SKM-1 treated with dmso at 0.1 percent for 144 hours (cell line): ENCODE results near the gene CDH23.
A peak's percentile ranks its signal among the peaks of the same experiment; 100 is the strongest.

ENCODE experiments used
- DNase-seq: peaks from one replicate; lab custom pipeline; 2025; ENCODE audit not compliant: unreplicated experiment; lab: John Stamatoyannopoulos, UW

The CDH23 gene

DNA sequence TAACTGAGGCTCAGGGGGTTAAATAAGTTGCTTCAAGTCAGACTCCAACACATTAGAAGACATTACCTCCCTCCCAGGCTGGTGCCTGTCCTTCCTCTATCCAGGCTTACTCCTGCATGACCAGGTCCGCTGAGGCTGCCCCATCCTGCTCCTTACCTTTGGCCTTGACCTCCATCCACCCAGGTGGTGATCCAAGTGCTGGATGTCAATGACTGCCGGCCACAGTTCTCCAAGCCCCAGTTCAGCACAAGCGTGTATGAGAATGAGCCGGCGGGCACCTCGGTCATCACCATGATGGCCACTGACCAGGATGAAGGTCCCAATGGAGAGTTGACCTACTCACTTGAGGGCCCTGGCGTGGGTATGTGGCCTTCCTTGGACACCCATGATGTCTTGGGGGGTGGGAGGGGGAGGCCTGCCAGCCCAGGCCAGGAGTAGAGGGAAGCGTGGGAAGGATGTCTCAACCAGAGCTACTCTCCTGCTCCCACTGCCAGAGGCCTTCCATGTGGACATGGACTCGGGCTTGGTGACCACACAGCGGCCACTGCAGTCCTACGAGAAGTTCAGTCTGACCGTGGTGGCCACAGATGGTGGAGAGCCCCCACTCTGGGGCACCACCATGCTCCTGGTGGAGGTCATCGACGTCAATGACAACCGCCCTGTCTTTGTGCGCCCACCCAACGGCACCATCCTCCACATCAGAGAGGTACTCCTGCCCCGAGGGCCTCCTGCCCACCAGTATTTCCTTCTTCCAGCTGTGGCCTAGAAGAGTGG, 406.2 kb downstream of the CDH23 start:
- no peak for DNase-seq

DNA sequence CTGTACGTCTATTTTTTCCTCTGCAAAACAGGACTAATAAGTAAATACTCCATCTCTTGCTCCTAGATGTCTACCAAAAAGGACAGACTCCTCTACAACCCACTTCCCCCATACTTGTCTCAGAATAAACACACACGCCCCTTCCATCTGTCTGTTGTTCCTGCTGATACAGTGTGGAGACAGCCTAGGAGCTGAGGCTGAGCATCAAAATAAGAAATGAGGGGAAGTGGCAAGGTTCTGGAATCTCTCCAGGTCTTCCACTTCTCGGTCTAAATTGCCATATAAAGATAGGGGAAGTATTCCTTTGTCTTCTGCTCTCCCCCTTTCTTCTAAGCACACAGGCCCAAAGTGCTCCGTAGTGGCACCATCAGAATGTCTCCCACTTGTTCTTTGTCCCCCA, 407.4 kb downstream of the CDH23 start:
- peak; percentile 73 for DNase-seq

DNA sequence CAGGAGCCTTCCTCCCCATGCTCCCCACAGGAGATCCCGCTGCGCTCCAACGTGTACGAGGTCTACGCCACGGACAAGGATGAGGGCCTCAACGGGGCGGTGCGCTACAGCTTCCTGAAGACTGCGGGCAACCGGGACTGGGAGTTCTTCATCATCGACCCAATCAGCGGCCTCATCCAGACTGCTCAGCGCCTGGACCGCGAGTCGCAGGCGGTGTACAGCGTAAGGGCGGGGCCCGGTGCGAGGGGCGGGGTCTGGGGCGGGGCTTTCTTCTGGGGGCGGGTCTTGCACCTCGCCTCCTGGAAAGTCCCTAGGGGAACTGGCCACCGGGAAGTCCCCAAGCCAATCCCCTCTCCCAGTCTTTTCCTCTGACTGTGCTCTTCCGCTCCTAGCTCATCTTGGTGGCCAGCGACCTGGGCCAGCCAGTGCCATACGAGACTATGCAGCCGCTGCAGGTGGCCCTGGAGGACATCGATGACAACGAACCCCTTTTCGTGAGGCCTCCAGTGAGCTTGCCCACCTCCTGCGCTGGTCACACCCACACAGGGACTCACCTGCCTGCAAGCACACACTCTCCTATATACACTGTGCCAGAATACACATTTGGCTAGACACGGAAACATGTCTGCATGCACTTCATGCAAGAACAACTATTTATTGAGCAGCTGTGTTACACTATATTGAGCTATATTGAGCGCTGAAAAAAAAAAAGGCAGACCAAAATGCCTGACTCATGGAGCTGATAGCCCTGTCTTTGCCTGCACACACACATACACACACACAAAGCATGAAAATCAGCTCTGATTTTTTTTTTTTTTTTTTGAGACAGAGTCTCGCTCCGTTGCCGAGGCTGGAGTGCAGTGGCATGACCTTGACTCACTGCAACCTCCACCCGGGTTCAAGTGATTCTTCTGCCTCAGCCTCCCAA, 409.3 kb downstream of the CDH23 start:
- DNase-seq = no peak

DNA sequence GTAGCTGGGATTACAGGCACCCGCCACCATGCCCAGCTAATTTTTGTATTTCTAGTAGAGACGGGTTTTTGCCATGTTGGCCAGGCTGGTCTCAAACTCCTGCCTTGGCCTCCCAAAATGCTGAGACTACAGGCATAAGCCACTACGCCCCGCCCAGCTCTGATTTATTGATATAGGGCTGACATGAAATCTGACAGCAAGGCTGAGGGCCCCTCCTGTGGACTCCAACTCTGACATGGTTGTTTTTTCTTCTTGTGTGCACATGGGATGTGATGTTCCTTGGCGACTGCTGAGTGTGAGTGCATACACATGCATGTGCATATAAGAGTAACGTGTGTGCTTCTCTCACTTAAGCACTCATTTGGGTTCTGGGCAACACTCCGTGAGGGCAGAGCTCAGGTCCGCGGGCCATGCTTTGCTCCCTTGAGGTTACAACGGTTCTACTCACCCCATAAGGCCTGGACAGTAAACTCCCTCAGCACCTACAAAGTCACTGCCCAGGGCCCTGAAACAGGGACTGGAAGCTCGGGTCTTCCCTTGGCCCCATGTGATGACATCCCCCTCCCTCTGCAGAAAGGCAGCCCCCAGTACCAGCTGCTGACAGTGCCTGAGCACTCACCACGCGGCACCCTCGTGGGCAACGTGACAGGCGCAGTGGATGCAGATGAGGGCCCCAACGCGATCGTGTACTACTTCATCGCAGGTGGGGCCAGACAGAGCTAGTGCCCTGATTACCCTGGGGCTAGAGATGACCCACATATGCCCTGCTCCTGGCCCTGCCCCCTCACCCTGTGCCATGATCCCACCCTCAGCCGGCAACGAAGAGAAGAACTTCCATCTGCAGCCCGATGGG, 410.2 kb downstream of the CDH23 start:
- DNase-seq = no peak

DNA sequence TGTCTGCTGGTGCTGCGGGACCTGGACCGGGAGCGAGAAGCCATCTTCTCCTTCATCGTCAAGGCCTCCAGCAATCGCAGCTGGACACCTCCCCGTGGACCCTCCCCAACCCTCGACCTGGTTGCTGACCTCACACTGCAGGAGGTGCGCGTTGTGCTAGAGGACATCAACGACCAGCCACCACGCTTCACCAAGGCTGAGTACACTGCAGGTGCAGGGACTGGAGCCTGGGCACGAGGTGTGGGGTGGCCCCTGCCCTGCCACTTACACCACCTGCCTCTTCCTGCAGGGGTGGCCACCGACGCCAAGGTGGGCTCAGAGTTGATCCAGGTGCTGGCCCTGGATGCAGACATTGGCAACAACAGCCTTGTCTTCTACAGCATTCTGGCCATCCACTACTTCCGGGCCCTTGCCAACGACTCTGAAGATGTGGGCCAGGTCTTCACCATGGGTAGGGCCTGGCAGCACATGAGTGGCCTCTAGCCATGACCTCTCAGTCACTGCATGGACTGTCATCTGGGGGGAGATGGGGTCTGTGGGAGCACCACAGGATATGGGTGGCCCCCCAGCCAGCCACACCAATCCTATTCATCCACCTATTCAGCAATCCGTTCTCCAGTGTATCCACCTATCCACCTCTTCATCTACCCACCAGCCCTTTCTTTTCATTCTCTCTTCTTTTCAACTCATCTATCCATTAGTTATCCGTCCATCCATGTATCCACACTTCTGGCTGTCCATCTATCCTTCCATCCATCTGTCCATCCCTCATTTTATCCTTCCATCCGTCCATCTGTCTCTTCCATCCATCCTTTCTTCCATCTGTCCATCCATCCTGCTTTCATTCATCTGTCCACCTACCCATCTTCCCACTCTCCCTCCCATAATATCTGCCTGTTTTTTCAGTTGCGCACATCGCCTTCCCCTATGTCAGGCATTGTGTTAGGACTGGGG, 411.1 kb downstream of the CDH23 start:
- no peak for DNase-seq

DNA sequence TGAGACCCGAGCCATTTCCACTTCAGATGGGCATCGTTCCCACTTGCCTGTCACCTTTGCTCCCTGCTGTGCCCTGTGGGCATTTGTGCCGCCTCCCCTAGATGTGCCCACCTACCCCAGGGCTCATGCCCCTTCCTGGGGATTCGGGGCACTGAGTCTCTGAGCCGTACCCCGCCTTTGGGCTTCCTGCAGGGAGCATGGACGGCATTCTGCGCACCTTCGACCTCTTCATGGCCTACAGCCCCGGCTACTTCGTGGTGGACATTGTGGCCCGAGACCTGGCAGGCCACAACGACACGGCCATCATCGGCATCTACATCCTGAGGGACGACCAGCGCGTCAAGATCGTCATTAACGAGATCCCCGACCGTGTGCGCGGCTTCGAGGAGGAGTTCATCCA, 412.9 kb downstream of the CDH23 start:
- no peak for DNase-seq

DNA sequence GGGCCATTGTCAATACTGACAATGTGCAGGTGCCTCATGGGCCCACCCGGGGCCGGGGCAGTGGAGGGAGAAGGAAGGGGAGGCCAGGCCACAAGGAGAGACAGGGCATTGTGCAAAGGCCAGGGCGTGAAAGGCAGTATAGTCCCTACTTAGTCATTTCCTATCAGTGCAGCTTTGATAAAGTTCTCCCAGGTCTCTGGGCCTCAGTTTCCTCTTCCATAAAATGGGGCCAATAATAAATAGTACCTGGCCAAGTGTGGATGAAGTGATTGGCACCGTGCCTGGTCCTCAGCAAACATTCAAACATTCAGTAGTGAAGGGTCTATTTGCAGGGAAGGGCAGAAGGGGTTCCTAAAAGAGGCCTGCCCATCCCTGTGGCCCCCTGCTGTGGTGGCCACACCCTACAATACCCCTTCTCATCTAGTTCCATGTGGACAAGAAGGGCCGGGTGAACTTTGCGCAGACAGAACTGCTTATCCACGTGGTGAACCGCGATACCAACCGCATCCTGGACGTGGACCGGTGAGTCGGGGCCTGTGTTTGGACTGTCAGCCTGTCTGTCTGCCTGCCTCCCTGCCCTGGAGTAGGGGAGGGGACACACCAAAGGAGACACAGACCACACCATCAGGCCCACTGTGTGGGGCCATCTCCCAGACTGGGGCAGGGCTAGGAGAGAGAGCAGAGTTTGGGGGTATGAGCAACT, 413.5 kb downstream of the CDH23 start:
- no peak for DNase-seq

DNA sequence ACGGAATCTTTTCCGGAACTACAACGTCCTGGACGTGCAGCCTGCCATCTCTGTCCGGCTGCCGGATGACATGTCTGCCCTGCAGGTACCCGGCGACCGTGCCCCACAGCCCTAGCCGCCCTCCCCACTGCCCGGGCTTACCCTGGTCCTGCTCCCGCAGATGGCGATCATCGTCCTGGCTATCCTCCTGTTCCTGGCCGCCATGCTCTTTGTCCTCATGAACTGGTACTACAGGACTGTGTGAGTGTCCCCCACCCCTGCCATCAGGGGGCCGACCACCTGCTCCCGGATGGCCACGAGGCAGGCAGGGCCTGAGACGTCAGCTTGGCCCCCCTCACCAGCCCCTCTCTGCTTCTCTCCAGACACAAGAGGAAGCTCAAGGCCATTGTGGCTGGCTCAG, 414.6 kb downstream of the CDH23 start:
- no peak for DNase-seq

DNA sequence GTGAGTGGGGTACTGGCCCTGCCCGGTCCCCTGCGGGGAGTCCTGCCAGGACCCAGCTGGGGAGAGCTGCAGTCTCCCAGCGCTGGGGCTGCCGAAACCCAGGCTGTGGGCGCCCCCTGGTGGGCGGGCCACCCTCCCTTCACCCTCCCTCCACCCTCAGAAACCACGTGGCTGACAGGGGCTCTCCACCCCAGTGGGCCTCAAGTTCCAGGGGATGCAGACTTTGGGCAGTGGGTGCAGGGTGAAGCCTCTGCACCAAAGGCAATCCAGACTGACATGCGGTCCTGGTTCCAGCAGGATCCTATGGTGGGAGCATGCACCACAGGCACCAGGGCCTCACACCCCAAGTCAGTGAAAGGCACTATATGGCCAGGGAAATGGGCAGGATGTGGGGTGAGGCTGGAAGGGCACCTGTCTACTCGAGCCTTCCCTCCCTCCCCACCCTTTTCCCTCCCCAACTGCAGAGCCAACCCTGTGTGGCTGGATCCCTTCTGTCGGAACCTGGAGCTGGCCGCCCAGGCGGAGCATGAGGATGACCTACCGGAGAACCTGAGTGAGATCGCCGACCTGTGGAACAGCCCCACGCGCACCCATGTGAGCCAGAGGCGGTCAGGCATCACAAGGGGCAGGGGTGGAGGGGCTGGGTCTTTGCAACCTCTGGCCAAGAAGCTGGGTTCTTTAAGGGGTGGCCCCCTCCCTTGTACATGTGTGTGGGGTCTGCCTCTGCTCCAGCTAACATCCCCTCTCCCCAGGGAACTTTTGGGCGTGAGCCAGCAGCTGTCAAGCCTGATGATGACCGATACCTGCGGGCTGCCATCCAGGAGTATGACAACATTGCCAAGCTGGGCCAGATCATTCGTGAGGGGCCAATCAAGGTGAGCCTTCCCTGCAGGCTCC, 415.5 kb downstream of the CDH23 start:
- peak; percentile 45 for DNase-seq

DNA sequence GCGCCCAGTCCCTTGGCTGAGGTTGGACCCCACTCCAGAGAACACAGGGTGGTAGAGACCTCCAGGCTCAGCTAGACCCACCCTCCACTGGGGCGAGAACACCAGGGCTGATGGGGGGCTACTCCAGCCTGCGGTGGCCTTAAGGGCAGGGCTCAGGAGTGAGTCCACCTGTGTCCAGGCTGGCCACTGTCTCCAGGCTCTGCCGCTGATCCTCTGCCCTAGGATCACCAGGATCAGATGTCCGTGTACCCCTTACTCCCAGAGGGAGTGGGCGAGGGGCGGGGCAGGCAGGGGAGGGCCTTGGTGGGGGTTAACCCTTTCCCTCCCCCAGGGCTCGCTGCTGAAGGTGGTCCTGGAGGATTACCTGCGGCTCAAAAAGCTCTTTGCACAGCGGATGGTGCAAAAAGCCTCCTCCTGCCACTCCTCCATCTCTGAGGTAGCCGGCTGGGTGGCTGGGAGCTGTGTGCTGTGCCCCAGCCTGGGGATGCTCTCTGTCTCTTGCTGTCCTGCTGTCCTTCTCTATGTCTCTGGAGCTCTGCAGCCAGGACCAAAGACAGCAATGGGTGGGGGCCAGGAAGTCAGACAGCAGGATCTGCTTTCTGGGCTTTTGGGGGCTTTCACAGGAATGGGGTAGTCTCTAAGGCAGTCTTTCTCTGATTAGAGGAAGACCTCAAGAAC, 416.3 kb downstream of the CDH23 start:
- DNase-seq = no peak

DNA sequence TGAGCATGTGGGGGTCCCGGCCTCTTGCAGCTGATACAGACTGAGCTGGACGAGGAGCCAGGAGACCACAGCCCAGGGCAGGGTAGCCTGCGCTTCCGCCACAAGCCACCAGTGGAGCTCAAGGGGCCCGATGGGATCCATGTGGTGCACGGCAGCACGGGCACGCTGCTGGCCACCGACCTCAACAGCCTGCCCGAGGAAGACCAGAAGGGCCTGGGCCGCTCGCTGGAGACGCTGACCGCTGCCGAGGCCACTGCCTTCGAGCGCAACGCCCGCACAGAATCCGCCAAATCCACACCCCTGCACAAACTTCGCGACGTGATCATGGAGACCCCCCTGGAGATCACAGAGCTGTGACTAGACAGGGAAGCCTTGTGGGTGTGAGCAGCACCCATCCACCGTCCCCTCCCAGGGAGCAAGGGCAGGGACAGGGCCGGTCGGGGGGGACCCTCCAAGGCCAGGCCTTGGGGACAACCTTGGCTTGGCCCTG, 418.2 kb downstream of the CDH23 start:
- no peak for DNase-seq

DNA sequence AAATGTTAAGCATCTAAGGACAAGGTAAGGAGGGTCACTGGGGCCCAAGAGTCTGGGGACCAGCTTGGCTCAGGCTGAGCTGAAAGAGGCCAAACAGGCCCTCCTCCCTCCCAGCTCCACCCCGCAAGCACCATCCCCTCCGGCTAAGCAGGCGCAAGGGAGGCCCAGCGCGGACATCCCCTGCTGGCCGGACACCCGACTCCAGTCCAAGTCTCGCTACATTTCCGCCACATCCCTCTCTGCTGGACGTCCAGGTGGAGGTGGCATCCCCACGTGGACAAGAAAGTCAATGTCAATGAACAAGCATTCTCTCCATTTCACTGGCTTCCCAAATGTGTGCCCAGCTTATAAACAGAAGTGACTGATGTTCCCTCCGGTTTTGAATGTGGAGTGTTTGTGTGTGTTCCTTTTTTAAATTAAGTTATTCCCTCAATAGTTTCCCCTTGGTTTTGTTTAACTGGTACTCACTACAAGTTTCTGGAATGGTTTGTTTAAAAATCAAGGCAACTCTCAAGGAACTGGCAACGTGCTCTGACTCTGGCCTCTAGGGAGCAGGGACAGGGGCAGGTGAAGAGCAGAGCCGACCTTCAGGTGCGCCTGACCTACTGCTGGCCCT, 418.9 kb downstream of the CDH23 start:
- DNase-seq = no peak

DNA sequence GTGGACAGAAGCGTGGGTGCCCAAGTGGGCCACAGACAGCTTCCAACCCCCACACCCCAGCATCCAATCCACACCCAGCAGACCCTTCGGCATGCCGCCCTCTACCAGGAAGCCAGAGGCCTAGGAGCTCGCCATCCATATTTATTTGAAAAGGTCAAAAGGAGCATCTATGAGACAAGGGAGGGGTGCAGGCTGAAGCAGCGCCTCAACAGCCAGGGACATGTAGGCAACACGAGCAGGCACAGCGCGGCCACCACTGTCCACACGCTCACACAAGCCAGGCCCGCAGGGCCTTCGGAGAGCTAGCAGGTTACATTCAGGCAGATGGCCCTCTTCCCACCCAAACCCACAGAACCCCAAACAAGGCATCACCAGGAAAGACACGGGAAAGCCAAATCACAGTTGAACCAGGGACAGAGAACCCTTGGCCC, 419.7 kb downstream of the CDH23 start:
- DNase-seq = no peak

DNA sequence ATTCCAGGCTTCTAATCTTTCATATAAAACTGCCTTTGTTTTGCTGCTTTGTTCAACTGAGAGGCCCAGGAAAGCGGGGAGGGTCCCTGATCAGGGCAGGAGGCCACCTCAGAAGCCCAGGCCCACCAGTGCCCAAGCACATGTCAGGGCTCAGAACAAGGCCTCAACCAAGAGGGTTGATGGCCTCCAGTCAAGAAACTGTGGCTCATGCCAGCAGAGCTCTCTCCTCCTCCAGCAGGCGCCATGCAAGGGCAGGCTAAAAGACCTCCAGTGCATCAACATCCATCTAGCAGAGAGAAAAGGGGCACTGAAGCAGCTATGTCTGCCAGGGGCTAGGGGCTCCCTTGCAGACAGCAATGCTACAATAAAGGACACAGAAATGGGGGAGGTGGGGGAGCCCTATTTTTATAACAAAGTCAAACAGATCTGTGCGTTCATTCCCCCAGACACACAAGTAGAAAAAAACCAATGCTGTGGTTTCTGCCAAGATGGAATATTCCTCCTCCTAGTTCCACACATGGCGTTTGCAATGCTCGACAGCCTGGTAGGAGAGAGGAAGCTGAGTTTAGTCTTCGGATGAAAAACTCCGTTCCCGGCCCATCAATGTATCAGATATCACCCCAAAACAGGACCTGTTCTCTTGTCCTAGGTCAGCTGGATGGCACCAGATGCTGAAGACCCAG, 420.4 kb downstream of the CDH23 start:
- DNase-seq = no peak

DNA sequence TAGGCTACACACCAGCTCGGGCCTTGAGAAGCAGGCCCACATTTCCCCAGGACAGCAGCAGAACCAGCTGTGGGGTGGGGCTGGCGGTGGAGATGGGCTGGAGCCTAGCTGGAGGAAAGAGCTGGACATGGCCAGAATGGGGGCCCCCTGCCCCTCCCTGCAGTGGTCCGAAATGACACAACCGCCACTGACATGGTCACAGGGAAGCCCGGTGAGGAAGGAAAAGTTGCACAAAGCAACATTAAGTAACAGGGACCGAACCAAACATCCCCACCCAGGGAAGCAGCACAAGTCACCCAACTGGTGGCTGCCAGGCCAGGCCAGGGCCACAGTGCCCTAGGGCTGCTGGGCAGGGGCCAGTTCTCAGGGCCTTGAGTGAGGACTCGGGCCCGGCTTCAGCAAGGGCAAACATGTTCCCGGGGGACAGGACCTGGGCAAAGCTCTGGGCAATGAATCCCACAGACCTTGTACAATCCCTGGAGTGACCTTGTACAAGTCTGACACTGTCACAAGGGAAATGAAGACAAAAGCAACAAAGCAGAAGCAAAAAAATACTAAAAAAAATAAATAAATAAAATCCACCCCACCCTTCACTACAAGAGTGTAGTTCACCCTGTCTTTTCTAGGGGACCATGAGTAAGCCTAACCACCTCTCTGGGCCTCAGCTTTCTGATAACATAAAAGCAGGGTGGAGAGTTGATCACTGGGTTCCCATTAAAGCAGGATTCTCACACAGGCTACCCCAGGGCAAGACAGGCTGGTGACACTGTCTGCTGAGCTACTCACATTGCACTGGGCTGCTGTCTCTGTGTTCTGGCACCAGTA, 421.3 kb downstream of the CDH23 start:
- peak; percentile 61 for DNase-seq
